Measurements from ENCODE around the gene DCAF8L1.

GRCh38 chrX:27964432-27964831, 16.8 kb downstream of the DCAF8L1 start:
- no peak for TF ChIP-seq POLR2AphosphoS5 (IDR thresholded peaks at IDR 0.05)
- no peak for TF ChIP-seq CTCF (IDR thresholded peaks at IDR 0.05)
- TF ChIP-seq POLR2A (IDR thresholded peaks at IDR 0.05): no peak
- no peak for TF ChIP-seq EP300 (IDR thresholded peaks at IDR 0.05)

Measured in gastroesophageal sphincter (tissue), 3 donors.